ENCODE results near the gene RPS23.
A peak's percentile ranks its signal among the peaks of the same experiment; 100 is the strongest.

Gene RPS23

GRCh38 chr5:82295144-82295543, 17.0 kb upstream of the RPS23 start:
- H3K27me3 ChIP-seq (ENCODE audit: control insufficient read depth in 5 of 5, insufficient read depth in 4 of 5, low read length in 5 of 5): no peaks in the 10 kb centered on the region
- no peaks in the 10 kb centered on the region for H3K36me3 ChIP-seq (ENCODE audit: control insufficient read depth in 5 of 5, insufficient read depth in 5 of 5, low read length in 5 of 5)
- no peaks in the 10 kb centered on the region for H3K4me1 ChIP-seq (ENCODE audit: control insufficient read depth in 5 of 5, insufficient read depth in 5 of 5, low read length in 5 of 5)
- no peak overlapping the region for H3K4me3 ChIP-seq (ENCODE audit: low read depth in 1 of 5, low read length in 5 of 5)
- H3K9me3 ChIP-seq (ENCODE audit: control insufficient read depth in 5 of 5, low read length in 5 of 5): no peaks in the 10 kb centered on the region
- H3K27ac ChIP-seq (ENCODE audit: low read depth, low read length): no peak overlapping the region
- no peak overlapping the region for H3K9ac ChIP-seq (ENCODE audit: low read length in 5 of 5)

- H3K36me3 ChIP-seq (ENCODE audit: control insufficient read depth in 5 of 5, insufficient read depth in 5 of 5, low read length in 5 of 5): no peaks in the 10 kb centered on the region
- H3K9ac ChIP-seq (ENCODE audit: low read length in 5 of 5): no peak overlapping the region
- H3K27me3 ChIP-seq (ENCODE audit: control insufficient read depth in 5 of 5, insufficient read depth in 4 of 5, low read length in 5 of 5): no peaks in the 10 kb centered on the region
- H3K9me3 ChIP-seq (ENCODE audit: control insufficient read depth in 5 of 5, low read length in 5 of 5): no peaks in the 10 kb centered on the region
- H3K4me3 ChIP-seq (ENCODE audit: low read depth in 1 of 5, low read length in 5 of 5): no peak overlapping the region
- no peak overlapping the region for H3K27ac ChIP-seq (ENCODE audit: low read depth, low read length)
- peaks cover 0 to 3% (median 0%) of the 10 kb centered on the region in 5 donors for H3K4me1 ChIP-seq (ENCODE audit: control insufficient read depth in 5 of 5, insufficient read depth in 5 of 5, low read length in 5 of 5)
Observed at GRCh38 chr5:82291420-82291819, 13.3 kb upstream of the RPS23 start.

- Histone ChIP-seq H3K9me3 (ENCODE audit: control insufficient read depth in 5 of 5, low read length in 5 of 5) (no peaks in the 10 kb centered on the region), H3K27ac (ENCODE audit: low read depth, low read length) (no peak overlapping the region), H3K4me1 (ENCODE audit: control insufficient read depth in 5 of 5, insufficient read depth in 5 of 5, low read length in 5 of 5) (peaks cover 0 to 3% (median 0%) of the 10 kb centered on the region in 5 donors), H3K36me3 (ENCODE audit: control insufficient read depth in 5 of 5, insufficient read depth in 5 of 5, low read length in 5 of 5) (no peaks in the 10 kb centered on the region), H3K9ac (ENCODE audit: low read length in 5 of 5) (no peak overlapping the region), H3K4me3 (ENCODE audit: low read depth in 1 of 5, low read length in 5 of 5) (no peak overlapping the region), H3K27me3 (ENCODE audit: control insufficient read depth in 5 of 5, insufficient read depth in 4 of 5, low read length in 5 of 5) (no peaks in the 10 kb centered on the region)
Observed at GRCh38 chr5:82290908-82291307, 12.8 kb upstream of the RPS23 start.

- Histone ChIP-seq H3K27ac (ENCODE audit: low read depth, low read length) (no peak overlapping the region), H3K27me3 (ENCODE audit: control insufficient read depth in 5 of 5, insufficient read depth in 4 of 5, low read length in 5 of 5) (no peaks in the 10 kb centered on the region), H3K4me3 (ENCODE audit: low read depth in 1 of 5, low read length in 5 of 5) (no peak overlapping the region), H3K9ac (ENCODE audit: low read length in 5 of 5) (no peak overlapping the region), H3K9me3 (ENCODE audit: control insufficient read depth in 5 of 5, low read length in 5 of 5) (no peaks in the 10 kb centered on the region), H3K36me3 (ENCODE audit: control insufficient read depth in 5 of 5, insufficient read depth in 5 of 5, low read length in 5 of 5) (no peaks in the 10 kb centered on the region), H3K4me1 (ENCODE audit: control insufficient read depth in 5 of 5, insufficient read depth in 5 of 5, low read length in 5 of 5) (peaks cover 0 to 3% (median 0%) of the 10 kb centered on the region in 5 donors)
Observed at GRCh38 chr5:82290005-82290404, 11.9 kb upstream of the RPS23 start.

GRCh38 chr5:82287625-82288024, 9.5 kb upstream of the RPS23 start:
- H3K9me3 ChIP-seq (ENCODE audit: control insufficient read depth in 5 of 5, low read length in 5 of 5): no peaks in the 10 kb centered on the region
- peaks cover 0 to 3% (median 0%) of the 10 kb centered on the region in 5 donors for H3K4me1 ChIP-seq (ENCODE audit: control insufficient read depth in 5 of 5, insufficient read depth in 5 of 5, low read length in 5 of 5)
- no peak overlapping the region for H3K4me3 ChIP-seq (ENCODE audit: low read depth in 1 of 5, low read length in 5 of 5)
- H3K9ac ChIP-seq (ENCODE audit: low read length in 5 of 5): no peak overlapping the region
- no peaks in the 10 kb centered on the region for H3K36me3 ChIP-seq (ENCODE audit: control insufficient read depth in 5 of 5, insufficient read depth in 5 of 5, low read length in 5 of 5)
- no peak overlapping the region for H3K27ac ChIP-seq (ENCODE audit: low read depth, low read length)
- H3K27me3 ChIP-seq (ENCODE audit: control insufficient read depth in 5 of 5, insufficient read depth in 4 of 5, low read length in 5 of 5): no peaks in the 10 kb centered on the region

- Histone ChIP-seq H3K9ac (ENCODE audit: low read length in 5 of 5) (no peak overlapping the region), H3K27me3 (ENCODE audit: control insufficient read depth in 5 of 5, insufficient read depth in 4 of 5, low read length in 5 of 5) (no peaks in the 10 kb centered on the region), H3K27ac (ENCODE audit: low read depth, low read length) (no peak overlapping the region), H3K9me3 (ENCODE audit: control insufficient read depth in 5 of 5, low read length in 5 of 5) (no peaks in the 10 kb centered on the region), H3K36me3 (ENCODE audit: control insufficient read depth in 5 of 5, insufficient read depth in 5 of 5, low read length in 5 of 5) (no peaks in the 10 kb centered on the region), H3K4me3 (ENCODE audit: low read depth in 1 of 5, low read length in 5 of 5) (no peak overlapping the region), H3K4me1 (ENCODE audit: control insufficient read depth in 5 of 5, insufficient read depth in 5 of 5, low read length in 5 of 5) (peaks cover 0 to 3% (median 0%) of the 10 kb centered on the region in 5 donors)
Observed at GRCh38 chr5:82285206-82285605, 7.1 kb upstream of the RPS23 start.

GRCh38 chr5:82283893-82284292, 5.7 kb upstream of the RPS23 start:
- Histone ChIP-seq H3K9ac (ENCODE audit: low read length in 5 of 5) (no peak overlapping the region), H3K4me1 (ENCODE audit: control insufficient read depth in 5 of 5, insufficient read depth in 5 of 5, low read length in 5 of 5) (peaks cover 0 to 11% (median 7%) of the 10 kb centered on the region in 5 donors), H3K9me3 (ENCODE audit: control insufficient read depth in 5 of 5, low read length in 5 of 5) (no peaks in the 10 kb centered on the region), H3K4me3 (ENCODE audit: low read depth in 1 of 5, low read length in 5 of 5) (no peak overlapping the region), H3K36me3 (ENCODE audit: control insufficient read depth in 5 of 5, insufficient read depth in 5 of 5, low read length in 5 of 5) (no peaks in the 10 kb centered on the region), H3K27me3 (ENCODE audit: control insufficient read depth in 5 of 5, insufficient read depth in 4 of 5, low read length in 5 of 5) (no peaks in the 10 kb centered on the region), H3K27ac (ENCODE audit: low read depth, low read length) (no peak overlapping the region)

- Histone ChIP-seq H3K27ac (ENCODE audit: low read depth, low read length) (peak overlapping the region; percentile 86), H3K36me3 (ENCODE audit: control insufficient read depth in 5 of 5, insufficient read depth in 5 of 5, low read length in 5 of 5) (peaks cover 16 to 27% (median 27%) of the 10 kb centered on the region in 5 donors), H3K4me3 (ENCODE audit: low read depth in 1 of 5, low read length in 5 of 5) (peak overlapping the region; percentile 71 to 95 (median 94)), H3K9ac (ENCODE audit: low read length in 5 of 5) (peak overlapping the region; percentile 87 to 99 (median 91)), H3K4me1 (ENCODE audit: control insufficient read depth in 5 of 5, insufficient read depth in 5 of 5, low read length in 5 of 5) (peaks cover 0 to 24% (median 23%) of the 10 kb centered on the region in 5 donors), H3K27me3 (ENCODE audit: control insufficient read depth in 5 of 5, insufficient read depth in 4 of 5, low read length in 5 of 5) (no peaks in the 10 kb centered on the region), H3K9me3 (ENCODE audit: control insufficient read depth in 5 of 5, low read length in 5 of 5) (no peaks in the 10 kb centered on the region)
Observed at GRCh38 chr5:82278711-82279370, 687 bp upstream of the RPS23 start.

- H3K4me1 ChIP-seq (ENCODE audit: control insufficient read depth in 5 of 5, insufficient read depth in 5 of 5, low read length in 5 of 5): peaks cover 0 to 24% (median 23%) of the 10 kb centered on the region in 5 donors
- no peaks in the 10 kb centered on the region for H3K9me3 ChIP-seq (ENCODE audit: control insufficient read depth in 5 of 5, low read length in 5 of 5)
- peak overlapping the region; percentile 71 to 95 (median 94) for H3K4me3 ChIP-seq (ENCODE audit: low read depth in 1 of 5, low read length in 5 of 5)
- H3K9ac ChIP-seq (ENCODE audit: low read length in 5 of 5): peak overlapping the region; percentile 89 to 99 (median 96)
- no peaks in the 10 kb centered on the region for H3K27me3 ChIP-seq (ENCODE audit: control insufficient read depth in 5 of 5, insufficient read depth in 4 of 5, low read length in 5 of 5)
- peaks cover 16 to 32% (median 27%) of the 10 kb centered on the region in 5 donors for H3K36me3 ChIP-seq (ENCODE audit: control insufficient read depth in 5 of 5, insufficient read depth in 5 of 5, low read length in 5 of 5)
- H3K27ac ChIP-seq (ENCODE audit: low read depth, low read length): peak overlapping the region; percentile 86
Observed at GRCh38 chr5:82277613-82277986, 554 bp downstream of the RPS23 start.

GRCh38 chr5:82276800-82277612, 1.1 kb downstream of the RPS23 start:
- Histone ChIP-seq H3K36me3 (ENCODE audit: control insufficient read depth in 5 of 5, insufficient read depth in 5 of 5, low read length in 5 of 5) (peaks cover 16 to 32% (median 27%) of the 10 kb centered on the region in 5 donors), H3K27ac (ENCODE audit: low read depth, low read length) (peak overlapping the region; percentile 86), H3K4me3 (ENCODE audit: low read depth in 1 of 5, low read length in 5 of 5) (peak overlapping the region; percentile 71 to 95 (median 94)), H3K9ac (ENCODE audit: low read length in 5 of 5) (peak overlapping the region; percentile 89 to 99 (median 96)), H3K27me3 (ENCODE audit: control insufficient read depth in 5 of 5, insufficient read depth in 4 of 5, low read length in 5 of 5) (no peaks in the 10 kb centered on the region), H3K4me1 (ENCODE audit: control insufficient read depth in 5 of 5, insufficient read depth in 5 of 5, low read length in 5 of 5) (peaks cover 0 to 24% (median 23%) of the 10 kb centered on the region in 5 donors), H3K9me3 (ENCODE audit: control insufficient read depth in 5 of 5, low read length in 5 of 5) (no peaks in the 10 kb centered on the region)

Data from subcutaneous abdominal adipose tissue (tissue), 5 donors.